Erythroblast (primary cell): ENCODE data around the gene NOP9.

Experiments used
- GATA1 ChIP-seq: IDR thresholded peaks from 2 replicates; pipeline ENCODE4 v1.6.1; 2011; ENCODE audit warnings: low read depth, mild to moderate bottlenecking, control low read depth, low read length, moderate library complexity
- POLR2A ChIP-seq: IDR thresholded peaks from 2 replicates; pipeline ENCODE4 v1.6.1; 2011; ENCODE audit warnings: mild to moderate bottlenecking, low read length

DNA sequence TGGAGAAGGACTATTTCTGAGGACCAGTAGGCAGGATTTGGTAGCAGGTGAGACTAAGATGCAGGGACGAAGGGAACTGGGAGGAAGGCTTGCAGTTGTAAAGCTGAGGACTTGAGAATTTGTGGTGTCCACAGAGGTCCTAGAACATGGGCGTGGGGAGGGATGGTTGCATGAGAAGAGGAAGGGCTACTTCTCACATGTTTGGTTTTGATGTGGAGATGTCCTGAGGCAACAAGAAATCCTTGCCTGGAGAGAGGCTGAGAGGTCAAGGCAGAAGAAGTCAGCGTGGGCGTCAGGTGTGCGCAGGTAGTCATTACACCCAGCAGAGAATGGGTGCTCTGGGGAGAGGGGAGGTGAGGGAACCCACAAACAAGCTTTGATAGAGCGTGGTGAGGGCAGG, 22.6 kb upstream of the NOP9 start:
- TF ChIP-seq POLR2A (no peak), GATA1 (no peak)
